ENCODE results near the gene ARHGAP11B.
"Not testable (repeated sequence)": the region's sequence is repeated elsewhere in the genome, so short reads cannot be mapped to it uniquely, and the experiment has no call there.

Gene ARHGAP11B

DNA sequence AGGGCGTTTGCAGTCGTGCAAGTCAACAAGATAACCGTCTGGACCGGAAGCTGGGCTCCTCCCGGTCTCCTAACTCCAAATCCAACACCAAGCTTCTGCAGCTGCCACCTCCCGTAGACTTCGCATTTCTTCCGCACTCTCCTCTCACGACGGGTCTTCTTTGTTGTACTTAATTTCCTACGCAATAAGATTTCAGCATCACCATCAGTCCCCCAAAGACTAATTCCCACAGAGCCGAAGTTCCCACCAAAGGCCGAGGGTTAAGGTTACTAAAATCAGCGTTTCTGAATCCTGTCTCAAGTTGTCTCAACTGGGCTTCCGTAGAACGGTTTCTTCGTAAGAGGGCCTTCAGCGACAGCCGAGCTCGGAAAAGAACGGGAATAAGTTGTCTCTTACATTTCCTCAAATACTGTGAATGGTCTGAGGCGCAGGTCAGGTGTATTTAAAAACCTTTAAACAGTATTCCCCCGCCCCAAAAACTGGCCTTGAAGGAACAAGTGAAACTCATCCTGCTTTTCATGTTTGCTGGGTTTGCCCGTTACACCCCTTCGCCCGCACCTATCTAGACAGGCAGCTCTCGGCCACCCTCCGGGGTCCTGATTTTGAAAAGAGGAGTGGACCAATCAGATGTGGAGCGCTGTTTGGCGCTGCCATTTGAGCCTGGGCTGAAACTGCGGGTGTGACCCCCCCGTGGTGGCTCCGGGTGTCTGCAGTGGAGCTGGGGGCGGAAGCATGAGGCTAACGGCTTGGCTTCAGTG lies at the start of gene ARHGAP11B:
TSS of gene ARHGAP11B (plus strand) at position 693 of the 758 bp plus-strand sequence.
- H3K9me3 ChIP-seq (ENCODE audit: control insufficient read depth in 2 of 2, low read length in 2 of 2); H3K27me3 ChIP-seq (ENCODE audit: control insufficient read depth in 2 of 2, insufficient read depth in 2 of 2, low read length in 2 of 2); H3K36me3 ChIP-seq (ENCODE audit: control insufficient read depth in 2 of 2, insufficient read depth in 2 of 2, low read length in 2 of 2); H3K4me1 ChIP-seq (ENCODE audit: control insufficient read depth in 2 of 2, insufficient read depth in 2 of 2, low read length in 2 of 2): not testable (repeated sequence)
- Histone ChIP-seq H3K9ac (ENCODE audit: low read depth in 1 of 2, low read length in 2 of 2) (peak within 1 kb of the TSS; percentile 60 to 68), H3K4me3 (ENCODE audit: low read length in 2 of 2) (peak within 1 kb of the TSS; percentile 68 to 93), H3K27ac (ENCODE audit: low read depth in 2 of 2, low read length in 2 of 2) (peak within 1 kb of the TSS; percentile 63 to 84)

DNA sequence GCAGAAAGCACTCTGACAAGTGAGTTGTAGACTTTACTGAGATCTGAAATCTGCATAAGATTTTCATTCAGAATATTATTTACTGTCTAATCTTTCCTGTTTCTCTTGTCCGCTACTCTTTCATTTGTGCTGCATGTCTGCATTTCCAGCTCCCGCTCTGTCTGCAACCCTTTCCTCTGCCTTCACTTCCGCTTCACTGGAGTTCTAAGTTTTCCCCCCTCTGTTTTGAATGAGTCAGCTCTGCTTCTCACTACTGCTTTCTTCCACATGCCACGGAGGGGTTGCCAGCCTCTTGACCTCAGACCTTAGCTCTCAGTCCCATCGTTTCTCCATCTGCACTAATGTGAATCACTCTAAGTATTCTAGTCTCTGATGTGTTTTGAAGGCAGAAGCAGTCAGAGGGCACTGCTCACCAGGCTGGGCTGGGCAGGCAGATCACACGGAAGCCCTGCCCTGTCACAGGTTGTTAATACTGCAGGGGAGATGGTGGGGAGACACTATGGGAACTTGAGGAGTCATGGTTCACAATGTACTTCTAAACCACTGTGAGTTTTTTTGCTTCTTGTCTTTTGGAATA lies 46.4 kb upstream of the ARHGAP11B start:
- H3K4me3 ChIP-seq (ENCODE audit: low read length in 2 of 2); H3K36me3 ChIP-seq (ENCODE audit: control insufficient read depth in 2 of 2, insufficient read depth in 2 of 2, low read length in 2 of 2); H3K27me3 ChIP-seq (ENCODE audit: control insufficient read depth in 2 of 2, insufficient read depth in 2 of 2, low read length in 2 of 2); H3K4me1 ChIP-seq (ENCODE audit: control insufficient read depth in 2 of 2, insufficient read depth in 2 of 2, low read length in 2 of 2); H3K9ac ChIP-seq (ENCODE audit: low read depth in 1 of 2, low read length in 2 of 2); H3K9me3 ChIP-seq (ENCODE audit: control insufficient read depth in 2 of 2, low read length in 2 of 2); H3K27ac ChIP-seq (ENCODE audit: low read depth in 2 of 2, low read length in 2 of 2): not testable (repeated sequence)

DNA sequence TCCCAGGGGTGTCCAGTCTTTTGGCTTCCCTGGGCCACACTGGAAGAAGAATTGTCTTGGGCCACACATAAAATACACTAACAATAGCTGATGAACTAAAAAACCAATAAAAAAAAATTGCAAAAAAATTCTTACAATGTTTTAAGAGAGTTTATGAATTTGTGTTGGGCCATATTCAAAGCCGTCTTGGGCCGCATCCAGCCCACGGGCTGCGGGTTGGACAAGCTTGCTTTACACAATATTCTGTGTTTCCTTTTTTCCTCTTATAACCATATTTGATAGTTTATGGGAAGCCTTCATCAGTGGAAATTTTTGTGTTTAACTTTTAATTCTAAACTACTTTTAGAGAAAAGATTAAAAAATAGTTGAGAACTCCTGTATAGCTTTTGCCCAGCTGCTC lies 45.2 kb upstream of the ARHGAP11B start:
- not testable (repeated sequence) for H3K9me3 ChIP-seq (ENCODE audit: control insufficient read depth in 2 of 2, low read length in 2 of 2); H3K27ac ChIP-seq (ENCODE audit: low read depth in 2 of 2, low read length in 2 of 2); H3K4me3 ChIP-seq (ENCODE audit: low read length in 2 of 2); H3K4me1 ChIP-seq (ENCODE audit: control insufficient read depth in 2 of 2, insufficient read depth in 2 of 2, low read length in 2 of 2); H3K9ac ChIP-seq (ENCODE audit: low read depth in 1 of 2, low read length in 2 of 2); H3K36me3 ChIP-seq (ENCODE audit: control insufficient read depth in 2 of 2, insufficient read depth in 2 of 2, low read length in 2 of 2); H3K27me3 ChIP-seq (ENCODE audit: control insufficient read depth in 2 of 2, insufficient read depth in 2 of 2, low read length in 2 of 2)

DNA sequence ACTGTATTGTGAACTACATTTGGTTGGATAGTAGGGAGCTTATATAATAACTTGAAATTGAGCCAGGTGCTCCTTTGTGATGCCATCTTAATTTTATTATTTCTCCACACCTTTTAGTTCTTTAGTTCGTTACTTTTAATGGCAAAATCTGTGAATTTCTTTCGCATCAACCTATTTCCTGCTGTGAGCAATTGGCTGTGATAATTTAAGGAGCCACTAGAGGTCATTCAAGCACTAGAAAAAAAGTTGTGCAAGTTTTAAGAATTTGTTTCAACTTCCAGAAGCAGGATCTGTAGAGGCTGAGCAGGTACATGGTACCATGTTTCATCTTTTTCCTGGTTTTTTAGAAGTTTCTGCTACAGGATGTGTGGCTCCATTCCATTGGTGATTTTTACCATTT lies 27.0 kb upstream of the ARHGAP11B start:
- not testable (repeated sequence) for H3K9me3 ChIP-seq (ENCODE audit: control insufficient read depth in 2 of 2, low read length in 2 of 2); H3K27me3 ChIP-seq (ENCODE audit: control insufficient read depth in 2 of 2, insufficient read depth in 2 of 2, low read length in 2 of 2); H3K27ac ChIP-seq (ENCODE audit: low read depth in 2 of 2, low read length in 2 of 2); H3K4me3 ChIP-seq (ENCODE audit: low read length in 2 of 2); H3K36me3 ChIP-seq (ENCODE audit: control insufficient read depth in 2 of 2, insufficient read depth in 2 of 2, low read length in 2 of 2); H3K4me1 ChIP-seq (ENCODE audit: control insufficient read depth in 2 of 2, insufficient read depth in 2 of 2, low read length in 2 of 2); H3K9ac ChIP-seq (ENCODE audit: low read depth in 1 of 2, low read length in 2 of 2)

DNA sequence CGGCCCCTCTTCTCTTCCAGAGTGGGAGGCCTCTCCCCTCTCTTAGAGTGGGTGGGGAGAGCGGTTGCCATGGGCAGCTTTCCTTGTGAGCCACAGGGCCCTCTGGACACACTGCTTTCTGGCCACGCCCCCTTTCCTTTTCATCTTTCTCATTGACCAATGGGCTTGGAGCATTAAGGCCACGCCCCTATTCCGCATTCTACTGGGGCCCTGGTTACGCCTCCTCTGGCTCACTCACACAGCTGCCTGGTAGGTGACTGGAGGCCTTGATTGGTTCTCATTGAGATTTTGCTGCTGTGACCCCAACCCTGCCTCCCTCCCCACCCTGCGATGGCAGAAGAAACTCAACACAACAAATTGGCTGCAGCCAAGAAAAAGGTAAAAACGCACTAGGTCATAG lies 22.1 kb upstream of the ARHGAP11B start, which contains the start of gene GOLGA8H:
TSS of gene GOLGA8H (plus strand) at position 233 of the 400 bp plus-strand sequence. CDS start at position 331, 98 bp downstream.
- H3K9me3 ChIP-seq (ENCODE audit: control insufficient read depth in 2 of 2, low read length in 2 of 2); H3K27me3 ChIP-seq (ENCODE audit: control insufficient read depth in 2 of 2, insufficient read depth in 2 of 2, low read length in 2 of 2); H3K36me3 ChIP-seq (ENCODE audit: control insufficient read depth in 2 of 2, insufficient read depth in 2 of 2, low read length in 2 of 2); H3K9ac ChIP-seq (ENCODE audit: low read depth in 1 of 2, low read length in 2 of 2); H3K27ac ChIP-seq (ENCODE audit: low read depth in 2 of 2, low read length in 2 of 2); H3K4me3 ChIP-seq (ENCODE audit: low read length in 2 of 2); H3K4me1 ChIP-seq (ENCODE audit: control insufficient read depth in 2 of 2, insufficient read depth in 2 of 2, low read length in 2 of 2): not testable (repeated sequence)

DNA sequence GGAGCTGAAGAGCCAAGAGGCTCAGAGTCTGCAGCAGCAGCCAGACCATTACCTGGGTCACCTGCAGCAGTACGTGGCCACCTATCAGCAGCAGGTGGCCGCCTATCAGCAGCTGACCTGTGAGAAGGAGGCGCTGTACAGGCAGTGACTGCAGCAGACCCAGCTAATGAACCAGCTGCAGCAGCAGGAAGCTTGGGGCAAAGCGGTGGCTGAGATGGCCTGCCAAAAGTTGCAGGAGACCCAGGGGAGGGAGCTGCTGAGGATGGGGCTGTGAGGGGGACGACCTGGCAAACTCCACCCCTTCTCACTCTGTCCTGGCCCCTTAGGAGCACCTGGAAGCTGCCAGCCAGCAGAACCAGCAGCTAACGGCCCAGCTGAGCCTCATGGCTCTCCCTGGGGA lies 13.7 kb upstream of the ARHGAP11B start:
- H3K9ac ChIP-seq (ENCODE audit: low read depth in 1 of 2, low read length in 2 of 2); H3K4me1 ChIP-seq (ENCODE audit: control insufficient read depth in 2 of 2, insufficient read depth in 2 of 2, low read length in 2 of 2); H3K4me3 ChIP-seq (ENCODE audit: low read length in 2 of 2); H3K27me3 ChIP-seq (ENCODE audit: control insufficient read depth in 2 of 2, insufficient read depth in 2 of 2, low read length in 2 of 2); H3K36me3 ChIP-seq (ENCODE audit: control insufficient read depth in 2 of 2, insufficient read depth in 2 of 2, low read length in 2 of 2); H3K9me3 ChIP-seq (ENCODE audit: control insufficient read depth in 2 of 2, low read length in 2 of 2); H3K27ac ChIP-seq (ENCODE audit: low read depth in 2 of 2, low read length in 2 of 2): not testable (repeated sequence)

DNA sequence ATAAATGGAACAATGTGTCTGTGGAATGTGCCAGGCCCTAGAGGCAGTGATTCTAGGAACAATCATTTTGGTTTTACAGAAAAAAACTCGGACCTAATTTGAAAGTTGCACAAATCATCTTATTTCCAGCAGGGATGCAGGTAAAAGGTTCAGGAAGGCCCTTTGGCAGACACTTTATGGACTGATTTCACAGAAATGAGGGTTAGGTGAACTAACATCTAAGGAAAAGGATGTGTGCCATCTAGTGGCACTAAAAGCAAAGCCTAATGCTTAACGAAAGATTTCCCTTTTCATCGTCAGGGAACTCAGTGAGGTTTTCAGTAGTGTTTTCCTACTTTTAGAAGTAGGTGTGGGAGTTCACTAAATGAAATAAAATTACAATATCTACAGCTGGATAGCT lies 4.6 kb upstream of the ARHGAP11B start:
- not testable (repeated sequence) for H3K4me1 ChIP-seq (ENCODE audit: control insufficient read depth in 2 of 2, insufficient read depth in 2 of 2, low read length in 2 of 2); H3K36me3 ChIP-seq (ENCODE audit: control insufficient read depth in 2 of 2, insufficient read depth in 2 of 2, low read length in 2 of 2); H3K4me3 ChIP-seq (ENCODE audit: low read length in 2 of 2); H3K27me3 ChIP-seq (ENCODE audit: control insufficient read depth in 2 of 2, insufficient read depth in 2 of 2, low read length in 2 of 2); H3K9me3 ChIP-seq (ENCODE audit: control insufficient read depth in 2 of 2, low read length in 2 of 2); H3K27ac ChIP-seq (ENCODE audit: low read depth in 2 of 2, low read length in 2 of 2); H3K9ac ChIP-seq (ENCODE audit: low read depth in 1 of 2, low read length in 2 of 2)

DNA sequence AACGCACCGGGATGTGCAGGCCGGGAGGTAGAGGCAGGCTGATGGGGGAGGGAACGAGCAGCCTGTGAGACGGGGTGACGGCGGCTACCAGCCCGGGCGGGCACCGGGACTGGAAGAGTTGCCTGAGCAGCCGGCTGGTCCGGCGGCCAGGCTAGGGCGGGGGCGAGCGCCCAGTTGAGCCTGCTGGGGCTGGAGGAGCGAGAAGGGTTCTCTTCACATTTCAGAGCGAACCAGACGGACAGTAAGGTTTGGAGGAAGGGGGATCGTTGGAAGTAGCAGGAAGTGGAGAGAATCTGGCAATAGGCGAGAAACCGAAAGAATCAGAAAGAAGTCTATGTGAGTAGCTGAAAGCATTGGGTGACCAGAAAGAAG lies 252 bp downstream of the ARHGAP11B start:
- H3K36me3 ChIP-seq (ENCODE audit: control insufficient read depth in 2 of 2, insufficient read depth in 2 of 2, low read length in 2 of 2); H3K4me1 ChIP-seq (ENCODE audit: control insufficient read depth in 2 of 2, insufficient read depth in 2 of 2, low read length in 2 of 2); H3K9me3 ChIP-seq (ENCODE audit: control insufficient read depth in 2 of 2, low read length in 2 of 2); H3K27me3 ChIP-seq (ENCODE audit: control insufficient read depth in 2 of 2, insufficient read depth in 2 of 2, low read length in 2 of 2): not testable (repeated sequence)
- Histone ChIP-seq H3K27ac (ENCODE audit: low read depth in 2 of 2, low read length in 2 of 2) (peak overlapping the region; percentile 43 to 63), H3K4me3 (ENCODE audit: low read length in 2 of 2) (peak overlapping the region; percentile 68 to 93), H3K9ac (ENCODE audit: low read depth in 1 of 2, low read length in 2 of 2) (peak overlapping the region; percentile 60 to 68)

DNA sequence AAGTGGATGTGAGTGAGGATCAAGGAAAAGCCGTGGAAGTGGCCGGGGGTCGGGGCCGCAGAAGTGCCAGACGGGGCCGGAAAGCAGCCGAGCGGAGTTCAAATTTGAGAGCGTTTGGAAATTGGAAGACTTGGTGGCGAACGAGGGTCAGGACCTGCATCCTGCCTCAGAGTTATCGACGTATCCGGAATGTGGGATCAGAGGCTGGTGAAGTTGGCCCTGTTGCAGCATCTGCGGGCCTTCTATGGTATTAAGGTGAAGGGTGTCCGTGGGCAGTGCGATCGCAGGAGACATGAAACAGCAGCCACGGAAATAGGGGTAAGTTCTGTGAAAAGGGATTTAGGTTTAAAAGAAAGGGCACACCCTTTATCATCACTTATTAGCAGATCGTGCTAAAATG lies 704 bp downstream of the ARHGAP11B start:
- H3K4me3 ChIP-seq (ENCODE audit: low read length in 2 of 2) = peak overlapping the region; percentile 68 to 93
- not testable (repeated sequence) for H3K36me3 ChIP-seq (ENCODE audit: control insufficient read depth in 2 of 2, insufficient read depth in 2 of 2, low read length in 2 of 2); H3K4me1 ChIP-seq (ENCODE audit: control insufficient read depth in 2 of 2, insufficient read depth in 2 of 2, low read length in 2 of 2); H3K27me3 ChIP-seq (ENCODE audit: control insufficient read depth in 2 of 2, insufficient read depth in 2 of 2, low read length in 2 of 2); H3K9me3 ChIP-seq (ENCODE audit: control insufficient read depth in 2 of 2, low read length in 2 of 2)
- H3K27ac ChIP-seq (ENCODE audit: low read depth in 2 of 2, low read length in 2 of 2) = peak overlapping the region in 1 of 2 donors; percentile 63
- H3K9ac ChIP-seq (ENCODE audit: low read depth in 1 of 2, low read length in 2 of 2) = peak overlapping the region; percentile 49 to 60

DNA sequence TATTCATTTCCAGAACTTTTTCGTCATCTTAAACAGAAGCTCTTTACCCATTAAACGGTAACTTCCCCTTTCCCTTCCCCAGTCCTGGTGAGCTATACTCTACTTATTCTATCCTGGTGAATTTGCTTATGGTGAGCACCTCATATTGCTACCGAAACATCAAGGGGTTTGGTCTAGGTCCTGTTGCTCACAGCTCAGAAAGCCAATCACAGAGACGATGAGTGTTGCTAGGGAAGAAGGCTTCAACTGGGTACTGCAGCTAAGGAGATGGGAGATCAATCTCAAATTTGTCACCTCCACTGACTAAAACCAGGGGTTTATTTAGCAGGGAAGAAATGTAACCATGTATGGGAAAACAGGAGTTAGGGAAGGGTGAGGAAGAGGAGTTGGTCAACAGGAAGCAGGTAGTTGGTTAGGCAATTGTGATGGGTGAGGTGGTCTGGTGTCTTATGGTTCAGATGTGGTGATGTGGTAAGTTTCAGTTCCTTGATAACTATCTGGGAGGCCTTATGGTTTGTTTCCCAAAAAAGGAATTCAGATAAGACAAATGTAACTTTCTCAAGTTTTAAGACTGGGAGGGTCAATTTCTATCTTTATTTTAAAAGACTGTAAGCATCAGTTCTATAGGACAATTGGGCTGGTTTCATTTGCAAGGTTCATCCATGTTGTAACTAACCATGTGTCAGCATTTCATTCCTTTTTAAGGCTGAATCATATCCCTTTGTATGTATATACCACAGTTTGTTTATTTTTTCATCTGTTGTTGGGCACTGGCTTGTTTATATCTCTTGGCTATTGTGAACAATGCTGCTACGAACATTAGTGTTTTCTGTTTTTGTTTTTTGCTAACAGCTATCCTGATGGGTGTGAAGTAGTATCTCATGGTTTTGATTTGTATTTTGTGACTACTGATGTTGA lies 24.3 kb downstream of the ARHGAP11B start:
- Histone ChIP-seq H3K36me3 (ENCODE audit: control insufficient read depth in 2 of 2, insufficient read depth in 2 of 2, low read length in 2 of 2) (peaks cover 0 to 2% of the 10 kb centered on the region in 2 donors), H3K9me3 (ENCODE audit: control insufficient read depth in 2 of 2, low read length in 2 of 2) (no peaks in the 10 kb centered on the region), H3K4me1 (ENCODE audit: control insufficient read depth in 2 of 2, insufficient read depth in 2 of 2, low read length in 2 of 2) (no peaks in the 10 kb centered on the region), H3K9ac (ENCODE audit: low read depth in 1 of 2, low read length in 2 of 2) (no peak overlapping the region), H3K27me3 (ENCODE audit: control insufficient read depth in 2 of 2, insufficient read depth in 2 of 2, low read length in 2 of 2) (no peaks in the 10 kb centered on the region), H3K4me3 (ENCODE audit: low read length in 2 of 2) (no peak overlapping the region), H3K27ac (ENCODE audit: low read depth in 2 of 2, low read length in 2 of 2) (no peak overlapping the region)

Data from mucosa of rectum (tissue), 2 donors.